ENCODE measurements around the gene RBM38. TPM values are rescaled to one million over a fixed set of nuclear protein-coding genes. Genes with fewer than 3 reads are reported as not detected.

The RBM38 gene
- total and polyA plus RNA-seq, 2 of the 13 experiments (the other 11 are each of a cell fraction or from before 2014, with no cell fraction given): 24.2 to 34.2 TPM

- TF ChIP-seq ZNF83 (CRISPR knock-in tag; IDR thresholded peaks at IDR 0.05; ENCODE audit: borderline replicate concordance): no peak
- no peak for TF ChIP-seq RBAK (CRISPR knock-in tag; IDR thresholded peaks at IDR 0.05)
- TF ChIP-seq WIZ (CRISPR knock-in tag; IDR thresholded peaks at IDR 0.05): no peak
- 0 out of 4 replicates have a peak, but pooled peaks of 1 of the 2 experiments have one; percentile 15 for TF ChIP-seq KLF16 (CRISPR knock-in tag; IDR thresholded peaks at IDR 0.05)
- TF ChIP-seq THAP11 (CRISPR knock-in tag; IDR thresholded peaks at IDR 0.05): peak; percentile 94
- 0 out of 2 replicates have a peak, but pooled peaks have one; percentile 38 for TF ChIP-seq MAZ (IDR thresholded peaks at IDR 0.05; ENCODE audit: borderline replicate concordance, low read depth, low read length)
- TF ChIP-seq MAZ (CRISPR knock-in tag; IDR thresholded peaks at IDR 0.05; ENCODE audit: low read depth): no peak
- peak; percentile 62; the same call in 1 of the 2 replicates for TF ChIP-seq ZNF563 (CRISPR knock-in tag; IDR thresholded peaks at IDR 0.05)
- TF ChIP-seq RFXAP (CRISPR knock-in tag; IDR thresholded peaks at IDR 0.05; ENCODE audit: borderline replicate concordance): peak; percentile 43; the same call in 1 of the 2 replicates
Measured at GRCh38 chr20:57388953-57389694, 2.1 kb upstream of the RBM38 start (continued).

DNA sequence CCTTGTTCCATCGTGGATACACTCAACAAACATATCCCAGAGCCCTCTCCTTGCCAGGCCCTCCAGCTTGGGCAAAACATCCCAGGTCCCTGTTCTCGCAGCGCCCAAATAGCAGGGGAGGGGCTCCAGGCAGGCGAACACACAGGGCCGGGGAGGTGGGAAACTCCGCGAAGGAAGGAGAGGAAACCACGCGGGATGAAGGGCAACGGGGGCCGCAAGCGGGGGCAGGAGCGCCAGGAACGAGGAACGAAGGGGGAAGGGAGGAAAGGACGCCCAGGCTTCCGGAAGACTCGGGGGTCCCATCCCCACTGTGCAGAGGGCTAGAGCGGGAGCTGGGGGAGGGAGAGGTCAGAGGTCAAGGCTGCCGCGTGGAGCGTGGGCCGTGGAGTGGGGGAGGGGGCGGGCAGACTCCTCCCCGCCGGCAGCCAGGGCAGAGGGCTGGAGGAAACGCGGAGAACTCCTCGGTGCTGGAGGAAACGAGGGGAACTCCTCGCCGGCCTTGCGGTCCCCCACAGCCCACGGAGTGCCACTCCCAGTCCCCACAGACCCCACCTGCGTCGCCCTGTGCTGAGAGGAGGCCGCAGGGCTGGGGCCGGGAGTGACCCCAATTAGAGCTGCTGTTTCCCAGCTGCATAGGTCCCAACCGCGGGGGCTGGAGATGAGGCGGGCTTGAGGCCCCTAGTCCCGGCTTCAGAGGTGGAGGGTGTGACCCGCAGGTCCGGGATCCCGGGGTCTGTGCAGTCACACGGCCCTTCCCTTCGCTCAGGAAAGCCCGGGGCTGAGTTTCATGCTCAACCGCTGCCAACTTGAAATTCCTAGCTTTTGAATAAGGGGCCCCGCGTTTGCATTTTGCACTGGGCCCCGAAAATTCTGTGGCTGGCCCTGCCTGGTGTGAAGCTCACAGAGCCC lies 1.2 kb upstream of the RBM38 start:
- peak; percentile 1; the same call in 2 of the 3 replicates for ATAC-seq
- TF ChIP-seq ZNF207 (IDR thresholded peaks at IDR 0.05; ENCODE audit: borderline replicate concordance): no peak
- TF ChIP-seq SALL2 (CRISPR knock-in tag; IDR thresholded peaks at IDR 0.05): no peak
- peak; percentile 74; the same call in 1 of the 2 replicates for TF ChIP-seq ZHX1 (CRISPR knock-in tag; IDR thresholded peaks at IDR 0.05; ENCODE audit: low read depth)
- TF ChIP-seq ZBTB38 (CRISPR knock-in tag; IDR thresholded peaks at IDR 0.05): peak; percentile 35; the same call in 1 of the 2 replicates
- TF ChIP-seq THRA (CRISPR knock-in tag; IDR thresholded peaks at IDR 0.05; ENCODE audit: borderline replicate concordance): no peak; the same call in 1 of the 2 replicates

More for the DNA sequence above, 1.2 kb upstream of the RBM38 start:
- in situ Hi-C loops (cut with HindIII; ENCODE audit: extremely low pct_ligation_motif_present, low pct_unique_long_range_greater_than_20kb) (loop anchor here (10.0 to 25.0 kb wide), 2 partner anchors 195 to 822 kb away; no protein-coding TSS in a partner anchor), intact Hi-C loops (cut with micrococcal nuclease; ENCODE audit: unreplicated experiment) (loop anchor here (2.0 kb wide), 2 partner anchors 39 to 41 kb away; partner anchors contain the start of gene RAE1)
- Histone ChIP-seq H3K9ac (ENCODE audit: insufficient read depth, low read depth, low read length) (peak overlapping the region; percentile 67), H3K9me3 (ENCODE audit: low read length) (no peaks in the 10 kb centered on the region), H3K4me1 (ENCODE audit: insufficient read depth, low read length) (peaks cover 37% of the 10 kb centered on the region), H3K4me3 (replicated peaks in 1 of 3; ENCODE audit: insufficient read depth in 1 of 3, low read depth in 2 of 3, low read length in 3 of 3) (peak overlapping the region in 2 of 3 experiments; percentile 29 to 57; a peak in 4 of 6 replicates), H3K4me2 (ENCODE audit: low read depth, low read length) (peak overlapping the region; percentile 70), H3K79me2 (ENCODE audit: insufficient read depth, low read length) (peaks cover 12% of the 10 kb centered on the region), H3K27ac (ENCODE audit: extremely low read length, insufficient read depth, low read length) (peak overlapping the region; percentile 53), H3K36me3 (replicated peaks in 1 of 2; ENCODE audit: control insufficient read depth in 1 of 2, insufficient read depth in 2 of 2, low read length in 2 of 2) (peaks cover 1 to 19% of the 10 kb centered on the region in 2 experiments; a peak in 4 of 5 replicates), H4K20me1 (ENCODE audit: insufficient read depth, low read length) (no peaks in the 10 kb centered on the region; the same call in 1 of the 2 replicates), H2AFZ (ENCODE audit: low read length) (no peak overlapping the region), H3K27me3 (ENCODE audit: control insufficient read depth in 1 of 2, insufficient read depth in 2 of 2, low read length in 2 of 2) (no peaks in the 10 kb centered on the region)
- POLR2A ChIA-PET: interaction anchor here (0.8 to 1.5 kb wide), 3 partner anchors 39 to 45 kb away, joined by 3 read pairs; no protein-coding TSS in a partner anchor
- DNase-seq (ENCODE audit: low spot score) (no peak), FAIRE-seq (no peak)
- CTCF ChIA-PET (ENCODE audit: low intra/inter-chr PET ratio, low total read pairs): interaction anchor here (1.6 kb wide), 1 partner anchor 105 kb away, joined by 3 read pairs; no protein-coding TSS in a partner anchor
- WGBS (ENCODE audit: low lambda C conversion rate): 80% methylated on average over 52 of the region's 52 CpGs
- BruUV-seq (replicated peaks): no TSS peak
